GM10847 (cell line): Measurements from ENCODE around the gene CETP.
A peak's percentile ranks its signal among the peaks of the same experiment; 100 is the strongest.

Experiments
- POLR2A ChIP-seq: IDR thresholded peaks from 2 replicates; pipeline ENCODE4 v1.6.1; 2011; ENCODE audit not compliant: insufficient read length; ENCODE audit errors: extremely low read depth

Gene CETP

GRCh38 chr16:56990407-56991286, 28.9 kb downstream of the CETP start:
- no peak for TF ChIP-seq POLR2A

- no peak for TF ChIP-seq POLR2A
These were observed 31.5 kb downstream of the CETP start for GRCh38 chr16:56993204-56993603.

GRCh38 chr16:56994311-56994710, 32.6 kb downstream of the CETP start:
- TF ChIP-seq POLR2A = no peak

GRCh38 chr16:56995136-56995805, 33.5 kb downstream of the CETP start:
- TF ChIP-seq POLR2A = no peak

- TF ChIP-seq POLR2A = no peak
These were observed 35.5 kb downstream of the CETP start for GRCh38 chr16:56997264-56997663.

- no peak for TF ChIP-seq POLR2A
These were observed 36.2 kb downstream of the CETP start for GRCh38 chr16:56997931-56998330.

- no peak for TF ChIP-seq POLR2A
These were observed 36.6 kb downstream of the CETP start for GRCh38 chr16:56998352-56998751.

- TF ChIP-seq POLR2A = no peak
These were observed 37.1 kb downstream of the CETP start for GRCh38 chr16:56998861-56999260.

GRCh38 chr16:56999409-57000270, 37.9 kb downstream of the CETP start:
- TF ChIP-seq POLR2A = no peak

- TF ChIP-seq POLR2A = peak; percentile 11
These were observed 38.7 kb downstream of the CETP start for GRCh38 chr16:57000271-57001025.

GRCh38 chr16:57001026-57001679, 39.4 kb downstream of the CETP start:
- TF ChIP-seq POLR2A = no peak

- no peak for TF ChIP-seq POLR2A
These were observed 42.0 kb downstream of the CETP start for GRCh38 chr16:57003439-57004386.

- no peak for TF ChIP-seq POLR2A
These were observed 42.9 kb downstream of the CETP start for GRCh38 chr16:57004387-57005250.

- no peak for TF ChIP-seq POLR2A
These were observed 45.3 kb downstream of the CETP start for GRCh38 chr16:57007050-57007449.
